GM03348 (cell line): ENCODE measurements around the gene TUBGCP6.

ENCODE experiments used
- DNase-seq: peaks from one replicate; pipeline ENCODE4 v3.0.0; 2012; ENCODE audit warnings: low spot score

The TUBGCP6 gene

GRCh38 chr22:50182176-50183081 lies 62.4 kb downstream of the TUBGCP6 start:
- DNase-seq = no peak

- DNase-seq = no peak
Measured at GRCh38 chr22:50180727-50181521, 63.9 kb downstream of the TUBGCP6 start.

GRCh38 chr22:50179937-50180726 lies 64.7 kb downstream of the TUBGCP6 start:
- DNase-seq = no peak

- DNase-seq = no peak
Measured at GRCh38 chr22:50178871-50179869, 65.7 kb downstream of the TUBGCP6 start.

- DNase-seq = no peak
Measured at GRCh38 chr22:50178471-50178864, 66.4 kb downstream of the TUBGCP6 start.

- no peak for DNase-seq
Measured at GRCh38 chr22:50177537-50178470, 67.0 kb downstream of the TUBGCP6 start.

GRCh38 chr22:50176850-50177536 lies 67.8 kb downstream of the TUBGCP6 start:
- no peak for DNase-seq

GRCh38 chr22:50175921-50176849 lies 68.6 kb downstream of the TUBGCP6 start:
- no peak for DNase-seq

GRCh38 chr22:50175191-50175461 lies 69.7 kb downstream of the TUBGCP6 start:
- no peak for DNase-seq

- no peak for DNase-seq
Measured at GRCh38 chr22:50174382-50175190, 70.2 kb downstream of the TUBGCP6 start.

GRCh38 chr22:50173983-50174355 lies 70.9 kb downstream of the TUBGCP6 start:
- no peak for DNase-seq

- no peak for DNase-seq
Measured at GRCh38 chr22:50173311-50173982, 71.4 kb downstream of the TUBGCP6 start.

- DNase-seq = no peak
Measured at GRCh38 chr22:50171965-50172421, 72.8 kb downstream of the TUBGCP6 start.

GRCh38 chr22:50171319-50171964 lies 73.4 kb downstream of the TUBGCP6 start:
- no peak for DNase-seq

GRCh38 chr22:50170453-50171318 lies 74.1 kb downstream of the TUBGCP6 start, which contains the start of gene PANX2:
TSS of gene PANX2 (plus strand) at chr22:50170731. CDS start at chr22:50170731, 0 bp downstream.
- DNase-seq = no peak
